K562 (cell line): Measurements from ENCODE around the gene SAE1. TPM values are rescaled to one million over a fixed set of nuclear protein-coding genes. Genes with fewer than 3 reads are reported as not detected.

Source experiments
- ASH1L ChIP-seq: fragments of 450-650 bp; IDR thresholded peaks from 2 replicates; pipeline ENCODE4 v1.6.1; 2018; ENCODE audit warnings: borderline replicate concordance, mild to moderate bottlenecking, low read depth; ENCODE audit not compliant: partially characterized antibody
- ATF1 ChIP-seq, 2 experiments: fragments of 450-650 bp in 1 of 2; IDR thresholded peaks; 2 replicates each; pipeline ENCODE4 v1.6.1; 2016; ENCODE audit warnings: missing compliant biosample characterization in 1 of 2, missing genetic modification characterization in 1 of 2
- EP400 ChIP-seq: fragments of 450-650 bp; IDR thresholded peaks from 2 replicates; pipeline ENCODE4 v1.6.1; 2017; ENCODE audit warnings: antibody characterized with exemption, mild to moderate bottlenecking, moderate library complexity
- RBBP5 ChIP-seq: fragments of 200-600 bp; sonication (generic); IDR thresholded peaks from 2 replicates; pipeline ENCODE4 v1.6.1; 2012; ENCODE audit warnings: borderline replicate concordance, mild to moderate bottlenecking, low read length, control low read depth, inconsistent platforms; ENCODE audit not compliant: insufficient read depth, poor library complexity, severe bottlenecking
- SMAD1 ChIP-seq: fragments of 150-350 bp; IDR thresholded peaks from 2 replicates; pipeline ENCODE4 v1.6.1; 2014; ENCODE audit warnings: low read length, low read depth; ENCODE audit not compliant: partially characterized antibody
- SNRNP70 ChIP-seq: fragments of 200-400 bp; formaldehyde crosslinking; optimal IDR thresholded peaks from 2 replicates; pipeline ENCODE3; 2017; ENCODE audit warnings: low read depth, low read length
- SUPT5H ChIP-seq: fragments of 450-650 bp; IDR thresholded peaks from 2 replicates; pipeline ENCODE4 v1.6.1; 2016
- TARDBP ChIP-seq: fragments of 450-650 bp; IDR thresholded peaks from 2 replicates; pipeline ENCODE4 v1.6.1; 2016
- TEAD1 ChIP-seq, 2 experiments: fragments of 450-650 bp in 1 of 2; sonication (generic) in 1 of 2; formaldehyde crosslinking; IDR thresholded peaks; 2 replicates each; pipeline versions ENCODE4 v1.4.0 to v1.8.0; 2020 to 2022; ENCODE audit warnings: mild to moderate bottlenecking in 2 of 2, missing genetic modification reagents in 1 of 2
- polyA plus RNA-seq, 8 experiments: library from polyadenylated mRNA; depleted of rRNA in 4 of 8; stranded (reverse) in 5 of 8; unstranded in 3 of 8; fragments of >200 nt; fragmentation: Nextera tagmentation in 2 of 8; fragmentation: Illumina TruSeq in 1 of 8; extraction: Ambion mirVana in 2 of 8; extraction: Trizol in 1 of 8; gene quantifications; 2 replicates each; pipeline versions ENCODE4 v1.2.1 to v1.2.3, GENCODE V29; 2011 to 2014; ENCODE audit warnings: inconsistent platforms in 1 of 8, missing spikeins in 1 of 8
- total RNA-seq, 7 experiments: library from RNA; depleted of rRNA in 6 of 7; stranded (reverse); fragments of >200 nt in 6 of 7; fragmentation: Illumina TruSeq in 2 of 7; extraction: Trizol in 2 of 7; gene quantifications; 2 replicates each; pipeline versions ENCODE4 v1.2.1 to v1.2.3, GENCODE V29; 2011 to 2021; ENCODE audit warnings: low replicate concordance in 1 of 7
- TF ChIP-seq, protein P1 (sequence below): sonication (generic); formaldehyde crosslinking; IDR thresholded peaks from 2 replicates; pipeline ENCODE4 v1.8.0; 2022; ENCODE audit warnings: missing genetic modification reagents, mild to moderate bottlenecking, borderline replicate concordance

The SAE1 gene
- total and polyA plus RNA-seq, 9 of the 15 experiments (the other 6 are each of a cell fraction or from before 2014, with no cell fraction given), result 82.8 to 299 (median 217) TPM

DNA sequence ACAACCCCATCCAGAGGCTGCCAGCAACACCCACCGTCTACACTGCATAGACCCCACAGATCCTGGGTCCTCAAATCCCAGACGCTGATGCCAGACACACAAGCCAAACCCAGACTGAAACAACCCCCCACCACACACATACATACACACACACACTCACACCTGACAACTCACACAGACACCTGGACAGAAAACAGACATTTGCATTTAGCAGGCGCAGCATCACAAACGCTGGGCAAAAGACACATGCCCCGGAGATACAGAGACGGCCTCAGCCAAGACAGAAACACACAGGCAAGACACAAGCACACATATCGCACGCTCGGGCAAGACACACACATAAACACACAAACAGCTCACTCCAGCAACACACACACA is 99.0 kb downstream of the SAE1 start (continued):
- no peak for TF ChIP-seq ATF1 (CRISPR knock-in tag; IDR thresholded peaks at IDR 0.05)
- peak; percentile 21; the same call in 1 of the 2 replicates for TF ChIP-seq ATF1 (tag; IDR thresholded peaks at IDR 0.05)
- peak; percentile 5; the same call in 1 of the 2 replicates for TF ChIP-seq TARDBP
- peak; percentile 10 for TF ChIP-seq RBBP5
- TF ChIP-seq SMAD1, result no peak
- 0 out of 2 replicates have a peak, but pooled peaks have one; percentile 32 for TF ChIP-seq SUPT5H
- 0 out of 4 replicates have a peak, but pooled peaks of 1 of the 2 experiments have one; percentile 8 for TF ChIP-seq TEAD1 (CRISPR knock-in tag; IDR thresholded peaks at IDR 0.05)
- peak; percentile 42 for TF ChIP-seq ASH1L
- no peak for TF ChIP-seq SNRNP70
- TF ChIP-seq, protein P1, sequence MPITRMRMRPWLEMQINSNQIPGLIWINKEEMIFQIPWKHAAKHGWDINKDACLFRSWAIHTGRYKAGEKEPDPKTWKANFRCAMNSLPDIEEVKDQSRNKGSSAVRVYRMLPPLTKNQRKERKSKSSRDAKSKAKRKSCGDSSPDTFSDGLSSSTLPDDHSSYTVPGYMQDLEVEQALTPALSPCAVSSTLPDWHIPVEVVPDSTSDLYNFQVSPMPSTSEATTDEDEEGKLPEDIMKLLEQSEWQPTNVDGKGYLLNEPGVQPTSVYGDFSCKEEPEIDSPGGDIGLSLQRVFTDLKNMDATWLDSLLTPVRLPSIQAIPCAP (CRISPR knock-in tag), result no peak
- TF ChIP-seq EP400, result peak; percentile 20; the same call in 1 of the 2 replicates
